ENCODE results near the gene HSPBP1. TPM values are rescaled to one million over a fixed set of nuclear protein-coding genes. Genes with fewer than 3 reads are reported as not detected.
A peak's percentile ranks its signal among the peaks of the same experiment; 100 is the strongest.

Gene HSPBP1
- polyA plus RNA-seq, 1 donor from 2014 or later, result 61.1 TPM

GRCh38 chr19:55301459-55302317, 21.8 kb upstream of the HSPBP1 start (continued):
- TF ChIP-seq RAD21 (conservative IDR thresholded peaks at IDR 0.05) (peak; percentile 82), EP300 (conservative IDR thresholded peaks at IDR 0.05; ENCODE audit: poor library complexity, severe bottlenecking) (no peak)

GRCh38 chr19:55300886-55301458, 21.1 kb upstream of the HSPBP1 start:
- no peaks in the 10 kb centered on the region for H4K20me1 ChIP-seq (ENCODE audit: insufficient read depth)
- H3K27me3 ChIP-seq (ENCODE audit: insufficient read depth, low read depth, low read length), result no peaks in the 10 kb centered on the region
- no peaks in the 10 kb centered on the region for H3K79me2 ChIP-seq (replicated peaks; ENCODE audit: insufficient read depth, low read length)
- TF ChIP-seq EP300 (conservative IDR thresholded peaks at IDR 0.05; ENCODE audit: poor library complexity, severe bottlenecking) (no peak), EZH2 (IDR thresholded peaks at IDR 0.05; ENCODE audit: borderline replicate concordance, insufficient read depth, low read length, poor library complexity, severe bottlenecking) (no peak), MXI1 (conservative IDR thresholded peaks at IDR 0.05; ENCODE audit: poor library complexity, severe bottlenecking) (no peak), RAD21 (conservative IDR thresholded peaks at IDR 0.05) (no peak), POLR2AphosphoS5 (IDR thresholded peaks at IDR 0.05) (no peak), TAF1 (IDR thresholded peaks at IDR 0.05; ENCODE audit: low read depth) (no peak), SMC3 (conservative IDR thresholded peaks at IDR 0.05; ENCODE audit: poor library complexity) (no peak)
- TF ChIP-seq, protein P1, sequence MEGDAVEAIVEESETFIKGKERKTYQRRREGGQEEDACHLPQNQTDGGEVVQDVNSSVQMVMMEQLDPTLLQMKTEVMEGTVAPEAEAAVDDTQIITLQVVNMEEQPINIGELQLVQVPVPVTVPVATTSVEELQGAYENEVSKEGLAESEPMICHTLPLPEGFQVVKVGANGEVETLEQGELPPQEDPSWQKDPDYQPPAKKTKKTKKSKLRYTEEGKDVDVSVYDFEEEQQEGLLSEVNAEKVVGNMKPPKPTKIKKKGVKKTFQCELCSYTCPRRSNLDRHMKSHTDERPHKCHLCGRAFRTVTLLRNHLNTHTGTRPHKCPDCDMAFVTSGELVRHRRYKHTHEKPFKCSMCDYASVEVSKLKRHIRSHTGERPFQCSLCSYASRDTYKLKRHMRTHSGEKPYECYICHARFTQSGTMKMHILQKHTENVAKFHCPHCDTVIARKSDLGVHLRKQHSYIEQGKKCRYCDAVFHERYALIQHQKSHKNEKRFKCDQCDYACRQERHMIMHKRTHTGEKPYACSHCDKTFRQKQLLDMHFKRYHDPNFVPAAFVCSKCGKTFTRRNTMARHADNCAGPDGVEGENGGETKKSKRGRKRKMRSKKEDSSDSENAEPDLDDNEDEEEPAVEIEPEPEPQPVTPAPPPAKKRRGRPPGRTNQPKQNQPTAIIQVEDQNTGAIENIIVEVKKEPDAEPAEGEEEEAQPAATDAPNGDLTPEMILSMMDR (IDR thresholded peaks at IDR 0.05; ENCODE audit: poor library complexity, severe bottlenecking), result no peak
- TF ChIP-seq, protein P2, sequence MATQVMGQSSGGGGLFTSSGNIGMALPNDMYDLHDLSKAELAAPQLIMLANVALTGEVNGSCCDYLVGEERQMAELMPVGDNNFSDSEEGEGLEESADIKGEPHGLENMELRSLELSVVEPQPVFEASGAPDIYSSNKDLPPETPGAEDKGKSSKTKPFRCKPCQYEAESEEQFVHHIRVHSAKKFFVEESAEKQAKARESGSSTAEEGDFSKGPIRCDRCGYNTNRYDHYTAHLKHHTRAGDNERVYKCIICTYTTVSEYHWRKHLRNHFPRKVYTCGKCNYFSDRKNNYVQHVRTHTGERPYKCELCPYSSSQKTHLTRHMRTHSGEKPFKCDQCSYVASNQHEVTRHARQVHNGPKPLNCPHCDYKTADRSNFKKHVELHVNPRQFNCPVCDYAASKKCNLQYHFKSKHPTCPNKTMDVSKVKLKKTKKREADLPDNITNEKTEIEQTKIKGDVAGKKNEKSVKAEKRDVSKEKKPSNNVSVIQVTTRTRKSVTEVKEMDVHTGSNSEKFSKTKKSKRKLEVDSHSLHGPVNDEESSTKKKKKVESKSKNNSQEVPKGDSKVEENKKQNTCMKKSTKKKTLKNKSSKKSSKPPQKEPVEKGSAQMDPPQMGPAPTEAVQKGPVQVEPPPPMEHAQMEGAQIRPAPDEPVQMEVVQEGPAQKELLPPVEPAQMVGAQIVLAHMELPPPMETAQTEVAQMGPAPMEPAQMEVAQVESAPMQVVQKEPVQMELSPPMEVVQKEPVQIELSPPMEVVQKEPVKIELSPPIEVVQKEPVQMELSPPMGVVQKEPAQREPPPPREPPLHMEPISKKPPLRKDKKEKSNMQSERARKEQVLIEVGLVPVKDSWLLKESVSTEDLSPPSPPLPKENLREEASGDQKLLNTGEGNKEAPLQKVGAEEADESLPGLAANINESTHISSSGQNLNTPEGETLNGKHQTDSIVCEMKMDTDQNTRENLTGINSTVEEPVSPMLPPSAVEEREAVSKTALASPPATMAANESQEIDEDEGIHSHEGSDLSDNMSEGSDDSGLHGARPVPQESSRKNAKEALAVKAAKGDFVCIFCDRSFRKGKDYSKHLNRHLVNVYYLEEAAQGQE (IDR thresholded peaks at IDR 0.05; ENCODE audit: borderline replicate concordance), result no peak
- H3K4me2 ChIP-seq (ENCODE audit: low read length), result no peak overlapping the region
- H3K4me3 ChIP-seq (ENCODE audit: low read length), result no peak overlapping the region
- no peak overlapping the region for H3K27ac ChIP-seq (ENCODE audit: low read length)
- H3F3A ChIP-seq (ENCODE audit: insufficient read depth, low read length, poor library complexity, severe bottlenecking), result no peaks in the 10 kb centered on the region
- H3K9ac ChIP-seq (ENCODE audit: low read length), result no peak overlapping the region
- H2AFZ ChIP-seq (ENCODE audit: low read depth, low read length), result no peak overlapping the region
- H3K36me3 ChIP-seq (ENCODE audit: insufficient read depth, low read length), result no peaks in the 10 kb centered on the region
- H3K9me2 ChIP-seq (ENCODE audit: insufficient read depth, low read length), result no peaks in the 10 kb centered on the region
- H3K9me3 ChIP-seq (ENCODE audit: low read length), result no peaks in the 10 kb centered on the region

- Histone ChIP-seq H4K20me1 (ENCODE audit: insufficient read depth) (no peaks in the 10 kb centered on the region), H3K9me2 (ENCODE audit: insufficient read depth, low read length) (no peaks in the 10 kb centered on the region), H3K9ac (ENCODE audit: low read length) (no peak overlapping the region), H3K4me3 (ENCODE audit: low read length) (no peak overlapping the region), H3K9me3 (ENCODE audit: low read length) (no peaks in the 10 kb centered on the region), H2AFZ (ENCODE audit: low read depth, low read length) (no peak overlapping the region), H3K79me2 (replicated peaks; ENCODE audit: insufficient read depth, low read length) (no peaks in the 10 kb centered on the region), H3K27ac (ENCODE audit: low read length) (no peak overlapping the region), H3K4me2 (ENCODE audit: low read length) (no peak overlapping the region), H3K27me3 (ENCODE audit: insufficient read depth, low read depth, low read length) (no peaks in the 10 kb centered on the region), H3F3A (ENCODE audit: insufficient read depth, low read length, poor library complexity, severe bottlenecking) (no peaks in the 10 kb centered on the region), H3K36me3 (ENCODE audit: insufficient read depth, low read length) (no peaks in the 10 kb centered on the region)
- TF ChIP-seq RAD21 (conservative IDR thresholded peaks at IDR 0.05) (no peak), POLR2AphosphoS5 (IDR thresholded peaks at IDR 0.05) (no peak), EZH2 (IDR thresholded peaks at IDR 0.05; ENCODE audit: borderline replicate concordance, insufficient read depth, low read length, poor library complexity, severe bottlenecking) (no peak), SMC3 (conservative IDR thresholded peaks at IDR 0.05; ENCODE audit: poor library complexity) (no peak), TAF1 (IDR thresholded peaks at IDR 0.05; ENCODE audit: low read depth) (no peak), EP300 (conservative IDR thresholded peaks at IDR 0.05; ENCODE audit: poor library complexity, severe bottlenecking) (no peak), MXI1 (conservative IDR thresholded peaks at IDR 0.05; ENCODE audit: poor library complexity, severe bottlenecking) (no peak)
- TF ChIP-seq, protein P2 (IDR thresholded peaks at IDR 0.05; ENCODE audit: borderline replicate concordance), result no peak
- TF ChIP-seq, protein P1 (IDR thresholded peaks at IDR 0.05; ENCODE audit: poor library complexity, severe bottlenecking), result no peak
Measured at GRCh38 chr19:55299991-55300390, 20.1 kb upstream of the HSPBP1 start.

Data from neural cell (in vitro differentiated cells).